GM10266 (cell line): Measurements from ENCODE around the gene XPNPEP1.

Experiments used
- DNase-seq: peaks from one replicate; pipeline ENCODE4 v3.0.0; 2012; ENCODE audit errors: extremely low spot score
- CTCF ChIP-seq: IDR thresholded peaks from 2 replicates; pipeline ENCODE4 v1.5.1; 2012; ENCODE audit warnings: mild to moderate bottlenecking, low read depth; ENCODE audit not compliant: control insufficient read depth, insufficient read depth; ENCODE audit errors: missing control alignments

XPNPEP1 gene

GRCh38 chr10:109877546-109877945 is 45.8 kb downstream of the XPNPEP1 start:
- TF ChIP-seq CTCF = no peak
- no peak for DNase-seq

- TF ChIP-seq CTCF = no peak
- DNase-seq = no peak
Measured at GRCh38 chr10:109875828-109876821, 47.2 kb downstream of the XPNPEP1 start.

GRCh38 chr10:109875151-109875568 is 48.2 kb downstream of the XPNPEP1 start:
- no peak for TF ChIP-seq CTCF
- DNase-seq = no peak

- no peak for TF ChIP-seq CTCF
- DNase-seq = no peak
Measured at GRCh38 chr10:109871476-109871875, 51.8 kb downstream of the XPNPEP1 start.

- no peak for TF ChIP-seq CTCF
- no peak for DNase-seq
Measured at GRCh38 chr10:109866995-109867635, 56.2 kb downstream of the XPNPEP1 start.

- TF ChIP-seq CTCF = no peak
- no peak for DNase-seq
Measured at GRCh38 chr10:109866168-109866994, 56.9 kb downstream of the XPNPEP1 start.
